Fibroblast of the aortic adventitia (primary cell): ENCODE measurements around the gene ATP9B. TPM values are rescaled to one million over a fixed set of nuclear protein-coding genes. Genes with fewer than 3 reads are reported as not detected.

Source experiments
- DNase-seq: peaks from one replicate; pipeline ENCODE4 v3.0.0-alpha.2; 2010; ENCODE audit warnings: low read depth
- H3K4me3 ChIP-seq: 2 replicates; pipeline ENCODE4 v1.5.1; 2011; ENCODE audit warnings: low read depth, mild to moderate bottlenecking, control low read depth, low read length, moderate library complexity
- total RNA-seq: library from RNA; depleted of rRNA; stranded (reverse); fragments of >200 nt; gene quantifications from 2 replicates; pipeline ENCODE4 v1.2.3, GENCODE V29; 2012; ENCODE audit warnings: low replicate concordance
- TF ChIP-seq, protein P1 (sequence below): IDR thresholded peaks from 2 replicates; pipeline ENCODE4 v1.5.1; 2011; ENCODE audit warnings: mild to moderate bottlenecking, low read length, control low read depth, inconsistent platforms; ENCODE audit not compliant: insufficient read depth

ATP9B gene
- total RNA-seq, 1 donor = 22.0 TPM

DNA sequence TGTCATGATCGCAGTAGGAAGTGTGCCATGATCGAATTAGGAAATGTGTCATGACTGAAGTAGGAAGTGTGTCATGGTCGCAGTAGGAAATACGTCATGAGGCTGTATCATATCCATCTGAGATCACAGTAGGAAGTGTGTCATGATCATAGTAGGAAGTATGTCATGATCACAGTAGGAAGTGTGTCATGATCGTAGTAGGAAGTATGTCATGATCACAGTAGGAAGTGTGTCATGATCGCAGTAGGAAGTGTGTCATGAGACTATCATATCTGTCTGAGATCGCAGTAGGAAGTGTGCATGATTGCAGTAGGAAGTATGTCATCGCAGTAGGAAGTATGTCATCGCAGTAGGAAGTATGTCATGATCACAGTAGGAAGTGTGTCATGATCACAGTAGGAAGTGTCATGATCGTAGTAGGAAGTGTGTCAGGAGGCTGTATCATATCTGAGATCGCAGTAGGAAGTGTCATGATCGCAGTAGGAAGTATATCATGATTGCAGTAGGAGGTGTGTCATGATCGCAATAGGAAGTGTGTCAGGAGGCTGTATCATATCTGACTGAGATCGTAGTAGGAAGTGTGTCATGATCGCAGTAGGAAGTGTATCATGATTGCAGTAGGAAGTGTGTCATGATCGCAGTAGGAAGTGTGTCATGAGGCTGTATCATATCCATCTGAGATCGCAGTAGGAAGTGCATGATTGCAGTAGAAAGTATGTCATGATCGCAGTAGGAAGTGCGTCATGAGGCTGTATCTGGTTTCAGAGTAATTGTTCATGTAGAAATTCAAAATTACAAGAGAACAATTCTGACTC is 270.1 kb downstream of the ATP9B start:
- DNase-seq = no peak
- TF ChIP-seq, protein P1, sequence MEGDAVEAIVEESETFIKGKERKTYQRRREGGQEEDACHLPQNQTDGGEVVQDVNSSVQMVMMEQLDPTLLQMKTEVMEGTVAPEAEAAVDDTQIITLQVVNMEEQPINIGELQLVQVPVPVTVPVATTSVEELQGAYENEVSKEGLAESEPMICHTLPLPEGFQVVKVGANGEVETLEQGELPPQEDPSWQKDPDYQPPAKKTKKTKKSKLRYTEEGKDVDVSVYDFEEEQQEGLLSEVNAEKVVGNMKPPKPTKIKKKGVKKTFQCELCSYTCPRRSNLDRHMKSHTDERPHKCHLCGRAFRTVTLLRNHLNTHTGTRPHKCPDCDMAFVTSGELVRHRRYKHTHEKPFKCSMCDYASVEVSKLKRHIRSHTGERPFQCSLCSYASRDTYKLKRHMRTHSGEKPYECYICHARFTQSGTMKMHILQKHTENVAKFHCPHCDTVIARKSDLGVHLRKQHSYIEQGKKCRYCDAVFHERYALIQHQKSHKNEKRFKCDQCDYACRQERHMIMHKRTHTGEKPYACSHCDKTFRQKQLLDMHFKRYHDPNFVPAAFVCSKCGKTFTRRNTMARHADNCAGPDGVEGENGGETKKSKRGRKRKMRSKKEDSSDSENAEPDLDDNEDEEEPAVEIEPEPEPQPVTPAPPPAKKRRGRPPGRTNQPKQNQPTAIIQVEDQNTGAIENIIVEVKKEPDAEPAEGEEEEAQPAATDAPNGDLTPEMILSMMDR = no peak
- H3K4me3 ChIP-seq = no peak overlapping the region

DNA sequence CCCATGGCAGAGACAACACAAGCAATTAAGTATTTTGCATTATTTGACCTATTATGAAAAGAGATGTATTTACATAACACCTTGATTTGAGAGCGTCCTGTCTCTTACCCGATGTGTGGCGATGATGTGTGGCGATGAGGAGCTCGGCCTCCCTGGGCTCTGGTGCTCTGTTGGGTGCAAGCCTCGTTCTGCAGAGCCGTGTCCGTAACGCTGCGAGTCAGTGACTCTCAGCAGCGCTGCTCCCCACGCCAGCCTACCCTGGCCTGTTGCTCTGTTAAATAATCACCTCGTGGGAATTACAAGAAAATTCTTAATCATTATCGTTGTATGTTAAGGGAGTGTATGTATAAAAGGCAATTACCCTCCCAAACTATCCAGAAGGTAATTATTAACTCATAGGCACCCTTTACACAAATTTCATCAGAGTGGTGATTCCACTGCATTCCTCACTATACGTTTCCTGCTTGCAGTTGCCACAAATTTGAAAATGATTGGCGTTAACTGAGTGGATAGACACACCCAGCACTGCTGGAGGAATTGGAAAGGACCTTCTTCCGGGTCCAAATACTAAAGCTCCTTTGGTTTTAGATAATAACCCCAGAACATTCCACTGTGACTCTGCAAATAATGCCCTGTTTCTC is 274.5 kb downstream of the ATP9B start:
- H3K4me3 ChIP-seq = no peak overlapping the region
- TF ChIP-seq, protein P1 = no peak
- no peak for DNase-seq

DNA sequence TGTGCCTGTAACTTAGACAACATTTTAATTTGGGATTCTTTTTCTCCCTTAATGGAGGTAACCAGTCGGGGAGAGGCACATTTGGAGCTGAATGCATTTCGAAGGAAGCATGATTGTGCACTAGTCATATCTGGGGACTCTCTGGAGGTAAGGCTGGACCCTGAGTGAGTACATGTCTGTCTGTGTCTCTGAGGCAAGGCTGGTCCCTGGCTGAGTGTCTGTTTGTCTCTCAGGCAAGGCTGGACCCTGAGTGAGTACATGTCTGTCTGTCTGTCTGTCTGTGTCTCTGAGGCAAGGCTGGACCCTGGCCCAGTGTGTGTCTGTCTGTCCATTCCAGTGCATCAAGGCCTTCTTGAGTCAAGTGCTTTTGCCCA is 275.0 kb downstream of the ATP9B start:
- TF ChIP-seq, protein P1 = no peak
- H3K4me3 ChIP-seq = no peak overlapping the region
- DNase-seq = no peak

DNA sequence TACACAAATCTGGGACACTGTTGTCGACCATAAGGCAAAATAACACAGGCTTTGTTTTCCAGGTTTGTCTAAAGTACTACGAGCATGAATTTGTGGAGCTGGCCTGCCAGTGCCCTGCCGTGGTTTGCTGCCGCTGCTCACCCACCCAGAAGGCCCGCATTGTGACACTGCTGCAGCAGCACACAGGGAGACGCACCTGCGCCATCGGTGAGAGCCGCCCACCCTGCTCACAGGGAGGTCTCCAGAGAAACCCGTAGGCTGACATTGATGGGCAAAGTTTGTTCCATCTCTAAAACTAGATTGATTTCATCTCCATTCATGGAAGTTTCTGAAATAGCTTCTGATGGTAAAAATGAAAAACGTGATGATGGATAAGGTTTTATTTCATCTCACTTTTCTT is 276.2 kb downstream of the ATP9B start:
- no peak overlapping the region for H3K4me3 ChIP-seq
- no peak for DNase-seq
- TF ChIP-seq, protein P1 = no peak

DNA sequence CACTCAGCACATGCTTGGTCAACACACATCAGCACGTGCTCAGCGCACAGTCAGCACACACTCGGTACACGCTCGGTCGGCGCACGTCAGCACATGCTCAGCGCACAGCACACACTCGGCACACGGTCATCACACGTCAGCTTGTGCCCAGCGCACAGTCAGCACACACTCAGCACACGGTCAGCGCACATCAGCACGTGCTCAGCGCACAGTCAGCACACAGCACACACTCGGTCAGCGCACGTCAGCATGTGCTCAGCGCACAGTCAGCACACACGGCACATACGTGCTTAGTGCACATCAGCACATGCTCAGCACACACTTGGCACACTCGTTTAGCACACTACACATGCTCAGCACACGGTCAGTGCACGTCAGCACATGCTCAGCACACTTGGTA is 276.8 kb downstream of the ATP9B start:
- no peak for DNase-seq
- TF ChIP-seq, protein P1 = no peak
- no peak overlapping the region for H3K4me3 ChIP-seq

DNA sequence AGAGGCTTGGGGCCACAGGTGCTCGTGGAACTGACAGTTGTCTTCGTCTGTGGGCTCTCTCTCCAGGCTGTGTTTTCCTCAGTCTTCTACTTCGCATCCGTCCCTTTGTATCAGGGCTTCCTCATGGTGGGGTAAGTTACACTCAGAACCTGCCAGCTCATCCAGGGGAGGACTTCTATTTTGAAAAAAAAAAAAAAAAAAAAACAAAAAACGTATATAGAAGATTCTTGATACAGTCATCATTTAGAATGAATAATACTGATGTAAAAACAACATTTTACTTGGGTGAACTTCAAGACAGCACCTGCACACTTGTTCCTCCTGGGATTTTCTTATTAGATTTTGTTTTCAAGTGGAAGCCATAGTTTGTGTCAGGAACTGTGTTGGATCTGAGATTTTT is 278.9 kb downstream of the ATP9B start:
- no peak for DNase-seq
- no peak overlapping the region for H3K4me3 ChIP-seq
- TF ChIP-seq, protein P1 = no peak
